ENCODE results near the gene CFAP57.

The CFAP57 gene

DNA sequence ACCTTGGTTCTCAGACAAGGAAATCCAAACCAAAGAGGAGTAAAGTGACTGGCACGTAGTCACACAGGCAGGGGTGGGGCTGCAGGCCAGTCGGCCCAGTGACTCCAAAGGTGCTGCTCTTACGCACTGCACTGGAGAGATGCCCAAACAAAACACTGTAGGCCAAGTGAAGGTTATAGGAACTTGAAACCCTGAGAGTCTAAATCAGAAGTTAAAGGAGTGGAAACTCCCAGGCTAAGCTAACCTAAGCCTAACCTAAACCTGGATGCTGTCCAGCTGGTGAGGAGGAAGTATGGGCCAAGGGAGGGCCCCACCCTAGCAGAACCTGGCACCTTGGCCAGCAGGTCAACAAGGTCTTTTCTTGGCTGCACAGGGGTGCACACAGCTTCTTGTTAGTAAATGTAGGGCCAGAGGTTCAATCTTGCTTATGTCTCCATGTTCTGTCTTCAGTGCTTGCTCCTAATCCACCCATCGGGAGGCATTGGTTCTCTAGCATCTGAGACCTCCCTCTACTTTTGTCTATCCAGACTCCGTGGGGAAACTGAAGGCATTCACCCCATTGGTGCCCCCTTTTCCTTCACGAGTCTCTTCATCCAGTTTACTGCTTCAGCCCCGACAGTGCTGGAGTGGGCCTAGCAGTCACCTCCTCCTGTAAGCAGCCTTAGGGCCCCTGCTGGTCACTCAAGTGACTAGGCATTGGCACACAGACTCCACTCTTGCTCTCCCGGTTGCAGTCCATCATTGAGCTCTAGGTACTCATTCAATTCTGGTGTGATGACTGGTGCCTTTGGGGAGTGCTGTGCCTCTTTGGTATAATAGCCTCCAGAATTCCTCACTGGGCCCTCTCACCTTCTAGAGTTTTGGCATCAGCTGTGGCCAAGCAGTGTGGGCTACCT, 84.8 kb downstream of the CFAP57 start:
- H3K4me3 ChIP-seq (ENCODE audit: low read length) = no peak overlapping the region
- H2AFZ ChIP-seq (ENCODE audit: low read depth, low read length) = no peak overlapping the region
- peaks cover 3% of the 10 kb centered on the region for H3K27me3 ChIP-seq (ENCODE audit: insufficient read depth, low read length)
- H3K9me3 ChIP-seq (ENCODE audit: low read length) = peaks cover 3% of the 10 kb centered on the region
- no peaks in the 10 kb centered on the region for H3K4me1 ChIP-seq (ENCODE audit: insufficient read depth, low read length)
- no peaks in the 10 kb centered on the region for H3K36me3 ChIP-seq (ENCODE audit: insufficient read depth, low read length)

DNA sequence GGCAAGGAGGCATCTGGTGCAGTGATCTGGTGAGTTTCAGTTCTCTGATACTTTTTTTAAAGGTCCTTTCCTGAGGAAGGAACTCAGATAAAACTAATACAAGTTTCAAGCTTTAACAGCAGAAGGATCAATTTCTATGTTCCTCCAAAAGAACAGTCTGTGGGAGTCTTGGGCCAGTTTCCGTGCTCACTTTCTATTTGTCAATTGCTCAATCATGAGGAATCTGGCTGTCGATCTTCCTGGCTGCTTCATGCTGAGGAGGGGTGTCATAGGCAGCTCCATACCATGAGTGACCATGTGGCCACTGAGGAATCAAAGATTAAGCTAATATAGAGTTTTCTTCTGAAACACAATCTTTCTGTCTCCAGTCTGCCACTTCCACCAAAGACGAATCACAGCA, 86.2 kb downstream of the CFAP57 start:
- Histone ChIP-seq H3K4me3 (ENCODE audit: low read length) (no peak overlapping the region), H3K9me3 (ENCODE audit: low read length) (peaks cover 3% of the 10 kb centered on the region), H3K36me3 (ENCODE audit: insufficient read depth, low read length) (no peaks in the 10 kb centered on the region), H3K4me1 (ENCODE audit: insufficient read depth, low read length) (no peaks in the 10 kb centered on the region), H3K27me3 (ENCODE audit: insufficient read depth, low read length) (peaks cover 3% of the 10 kb centered on the region), H2AFZ (ENCODE audit: low read depth, low read length) (no peak overlapping the region)

DNA sequence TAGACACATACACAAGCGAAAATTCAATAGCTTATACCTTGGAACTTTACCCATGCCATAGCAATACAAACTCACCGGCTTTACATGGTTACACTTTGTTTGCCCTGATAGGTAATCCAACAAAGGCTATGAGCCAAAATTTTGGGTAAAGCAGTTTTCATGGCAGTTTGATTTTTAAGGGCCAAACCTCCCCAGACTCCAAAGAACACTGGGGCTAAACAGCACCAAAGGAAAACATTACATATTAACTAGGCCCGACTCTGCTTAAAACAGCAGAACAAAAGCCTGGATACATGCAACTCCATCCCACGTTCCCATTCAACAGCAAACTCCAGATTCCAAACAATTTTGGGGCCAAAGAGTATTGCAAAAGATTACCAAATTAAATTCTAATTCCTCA, 93.3 kb downstream of the CFAP57 start:
- Histone ChIP-seq H3K9me3 (ENCODE audit: low read length) (peaks cover 3% of the 10 kb centered on the region), H2AFZ (ENCODE audit: low read depth, low read length) (no peak overlapping the region), H3K27me3 (ENCODE audit: insufficient read depth, low read length) (peaks cover 13% of the 10 kb centered on the region), H3K4me3 (ENCODE audit: low read length) (no peak overlapping the region), H3K36me3 (ENCODE audit: insufficient read depth, low read length) (no peaks in the 10 kb centered on the region), H3K4me1 (ENCODE audit: insufficient read depth, low read length) (no peaks in the 10 kb centered on the region)

DNA sequence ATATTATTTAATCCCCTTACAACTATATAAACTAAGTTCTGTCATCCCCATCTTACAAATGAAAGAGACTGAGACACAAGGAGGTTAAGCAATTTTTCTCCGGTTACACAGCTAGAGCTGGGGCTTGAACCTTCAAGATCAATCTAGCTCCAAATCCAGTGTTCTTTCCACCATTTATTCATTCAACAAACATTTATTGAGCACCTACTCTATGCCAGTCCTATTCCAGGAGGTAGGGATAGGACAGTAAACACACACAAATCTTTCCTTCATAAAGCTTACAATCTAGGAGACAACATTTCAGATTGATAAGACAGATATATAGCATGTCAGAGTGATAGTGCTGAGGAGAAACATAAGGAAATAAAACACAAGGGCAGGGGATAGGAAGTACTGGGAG, 94.8 kb downstream of the CFAP57 start:
- Histone ChIP-seq H3K36me3 (ENCODE audit: insufficient read depth, low read length) (no peaks in the 10 kb centered on the region), H3K9me3 (ENCODE audit: low read length) (peaks cover 3% of the 10 kb centered on the region), H3K4me3 (ENCODE audit: low read length) (no peak overlapping the region), H2AFZ (ENCODE audit: low read depth, low read length) (no peak overlapping the region), H3K4me1 (ENCODE audit: insufficient read depth, low read length) (no peaks in the 10 kb centered on the region), H3K27me3 (ENCODE audit: insufficient read depth, low read length) (peaks cover 22% of the 10 kb centered on the region)

DNA sequence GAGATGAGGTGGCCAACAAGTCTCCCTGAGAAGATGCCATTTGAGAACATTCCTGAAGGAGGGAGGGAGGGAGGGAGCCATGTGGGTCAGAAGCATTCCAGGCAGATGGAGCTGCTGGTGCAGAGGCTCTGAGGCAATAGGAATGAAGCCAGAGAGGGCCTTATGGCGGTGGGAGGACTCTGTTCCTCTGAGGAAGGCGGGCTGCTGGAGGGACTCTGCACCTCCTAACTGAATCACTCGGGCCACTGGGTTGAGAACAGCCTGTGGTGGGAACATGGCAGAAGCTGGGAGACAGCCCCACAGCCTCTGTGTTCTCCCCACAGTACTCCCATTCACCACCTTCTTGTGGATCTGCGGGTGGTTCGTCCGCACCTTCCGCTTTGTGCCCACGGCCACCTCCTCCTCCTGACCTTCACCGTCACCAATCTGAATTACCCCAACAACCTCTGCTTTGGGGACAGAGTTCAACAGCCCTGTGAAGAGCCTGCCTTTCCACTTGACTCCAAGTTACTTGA, 95.2 kb downstream of the CFAP57 start:
- H3K36me3 ChIP-seq (ENCODE audit: insufficient read depth, low read length) = no peaks in the 10 kb centered on the region
- peaks cover 22% of the 10 kb centered on the region for H3K27me3 ChIP-seq (ENCODE audit: insufficient read depth, low read length)
- H3K4me1 ChIP-seq (ENCODE audit: insufficient read depth, low read length) = no peaks in the 10 kb centered on the region
- H3K4me3 ChIP-seq (ENCODE audit: low read length) = no peak overlapping the region
- H2AFZ ChIP-seq (ENCODE audit: low read depth, low read length) = no peak overlapping the region
- H3K9me3 ChIP-seq (ENCODE audit: low read length) = peaks cover 3% of the 10 kb centered on the region

DNA sequence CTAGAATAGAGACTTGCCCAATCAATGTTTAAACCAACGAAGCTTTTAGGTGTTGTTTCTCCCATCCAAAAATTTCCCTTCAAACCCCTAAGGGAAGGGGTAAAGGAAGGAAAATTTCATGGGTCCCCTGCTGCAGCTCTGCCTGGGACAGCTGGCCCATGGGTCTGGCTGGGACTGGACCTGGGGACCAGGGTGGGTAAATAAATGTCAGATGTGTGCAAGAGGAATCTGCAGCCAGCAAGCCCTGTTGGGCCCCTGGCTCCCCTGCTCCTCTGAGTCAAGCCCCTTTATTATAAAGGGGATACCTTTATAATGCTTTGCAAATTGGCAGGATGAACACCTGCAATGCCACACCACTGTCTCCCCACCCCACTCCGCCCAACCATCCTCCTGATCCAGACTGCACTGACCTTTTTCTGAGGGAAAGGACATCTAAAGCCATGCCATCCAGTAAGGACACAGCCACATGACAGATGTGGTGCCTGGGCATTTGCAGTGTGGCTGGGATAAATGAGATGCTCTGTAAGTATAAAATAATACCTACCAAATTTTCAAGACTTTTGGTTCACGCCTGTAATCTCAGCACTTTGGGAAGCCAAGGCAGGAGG, 95.8 kb downstream of the CFAP57 start:
- H3K4me1 ChIP-seq (ENCODE audit: insufficient read depth, low read length) = no peaks in the 10 kb centered on the region

DNA sequence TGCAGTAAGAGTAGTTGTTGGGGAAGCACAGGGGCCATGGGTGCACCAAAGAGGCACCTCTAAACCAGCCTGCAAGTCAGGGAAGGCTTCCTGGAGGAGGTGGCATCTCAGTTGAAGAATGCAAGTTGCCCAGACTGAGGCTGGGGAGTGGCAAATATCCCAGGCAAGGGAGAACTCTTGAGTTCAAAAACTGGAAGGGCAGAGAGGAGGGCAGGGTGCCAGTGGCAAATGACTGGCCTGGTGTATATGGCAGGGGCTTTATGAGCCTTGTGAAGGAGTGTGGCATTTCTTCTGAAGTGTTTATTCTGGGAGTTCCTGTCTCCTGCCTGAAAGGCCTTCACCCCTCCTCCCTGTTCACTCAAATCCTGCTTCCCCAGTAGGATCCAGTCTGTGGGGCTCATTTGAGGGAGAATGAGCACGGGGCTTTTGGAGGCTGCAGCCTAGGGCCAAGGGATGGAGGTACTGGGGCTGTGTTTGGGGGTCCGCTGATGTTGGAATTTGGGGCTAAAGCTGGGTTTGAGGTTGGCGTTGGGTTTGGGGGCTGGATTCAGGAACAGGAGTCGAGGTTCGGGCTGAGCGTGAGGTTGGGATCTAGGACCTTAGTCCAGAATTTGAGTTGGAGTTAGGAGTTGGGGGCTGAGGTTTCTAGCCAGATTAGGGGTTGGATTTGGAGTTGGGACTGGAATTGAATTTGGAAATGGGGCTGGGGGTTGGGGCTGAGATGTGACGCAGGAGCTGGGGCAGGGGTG, 97.7 kb downstream of the CFAP57 start, which contains the start of gene TMEM125:
Gene TMEM125 (plus strand): TSS at position 357 of the 749 bp plus-strand sequence. CDS start 2,740 bp downstream, outside the sequence.
- no peaks in the 10 kb centered on the region for H3K4me1 ChIP-seq (ENCODE audit: insufficient read depth, low read length)
- no peaks in the 10 kb centered on the region for H3K36me3 ChIP-seq (ENCODE audit: insufficient read depth, low read length)
- no peak within 1 kb of the TSS for H2AFZ ChIP-seq (ENCODE audit: low read depth, low read length)
- peaks cover 22% of the 10 kb centered on the region for H3K27me3 ChIP-seq (ENCODE audit: insufficient read depth, low read length)
- no peak within 1 kb of the TSS for H3K4me3 ChIP-seq (ENCODE audit: low read length)
- H3K9me3 ChIP-seq (ENCODE audit: low read length) = peaks cover 3% of the 10 kb centered on the region

More for the DNA sequence above, 95.8 kb downstream of the CFAP57 start:
- peaks cover 3% of the 10 kb centered on the region for H3K9me3 ChIP-seq (ENCODE audit: low read length)
- no peak overlapping the region for H2AFZ ChIP-seq (ENCODE audit: low read depth, low read length)
- peaks cover 22% of the 10 kb centered on the region for H3K27me3 ChIP-seq (ENCODE audit: insufficient read depth, low read length)
- no peaks in the 10 kb centered on the region for H3K36me3 ChIP-seq (ENCODE audit: insufficient read depth, low read length)
- H3K4me3 ChIP-seq (ENCODE audit: low read length) = no peak overlapping the region

DNA sequence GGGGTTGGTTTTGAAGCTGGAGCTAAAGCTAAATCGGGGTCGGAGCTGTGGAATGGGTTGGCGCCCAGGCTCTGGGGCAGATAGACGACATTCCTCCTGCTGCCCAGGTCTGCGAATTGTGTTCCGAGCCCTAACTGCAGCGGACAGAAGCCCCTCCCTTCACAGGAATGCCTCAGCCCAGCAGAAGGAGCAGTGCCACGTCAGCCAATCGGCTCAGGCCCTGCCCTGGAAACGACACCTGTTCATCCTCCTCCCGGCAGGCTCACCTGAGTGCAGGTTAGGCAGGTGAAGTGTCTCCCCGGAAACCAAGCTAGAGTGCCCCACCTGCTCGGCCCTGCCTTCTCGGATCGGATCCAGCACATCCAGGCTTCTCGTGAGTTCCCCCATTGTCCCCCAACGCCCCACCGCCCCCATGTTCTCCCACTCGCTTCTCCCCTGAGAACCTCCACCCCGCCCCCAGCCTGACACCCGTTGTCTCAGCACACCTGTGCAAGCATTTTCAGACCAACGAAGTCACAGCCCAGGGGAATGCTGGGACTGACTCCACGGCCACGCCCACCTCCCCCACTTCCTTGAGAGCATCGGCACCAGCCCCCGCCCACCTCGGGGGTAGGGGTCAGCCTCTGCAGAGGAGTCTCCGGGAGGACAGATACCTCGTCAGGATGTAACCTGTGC, 98.4 kb downstream of the CFAP57 start:
- Histone ChIP-seq H3K9me3 (ENCODE audit: low read length) (peaks cover 3% of the 10 kb centered on the region), H2AFZ (ENCODE audit: low read depth, low read length) (no peak overlapping the region), H3K4me3 (ENCODE audit: low read length) (no peak overlapping the region), H3K4me1 (ENCODE audit: insufficient read depth, low read length) (no peaks in the 10 kb centered on the region), H3K36me3 (ENCODE audit: insufficient read depth, low read length) (no peaks in the 10 kb centered on the region), H3K27me3 (ENCODE audit: insufficient read depth, low read length) (peaks cover 22% of the 10 kb centered on the region)

DNA sequence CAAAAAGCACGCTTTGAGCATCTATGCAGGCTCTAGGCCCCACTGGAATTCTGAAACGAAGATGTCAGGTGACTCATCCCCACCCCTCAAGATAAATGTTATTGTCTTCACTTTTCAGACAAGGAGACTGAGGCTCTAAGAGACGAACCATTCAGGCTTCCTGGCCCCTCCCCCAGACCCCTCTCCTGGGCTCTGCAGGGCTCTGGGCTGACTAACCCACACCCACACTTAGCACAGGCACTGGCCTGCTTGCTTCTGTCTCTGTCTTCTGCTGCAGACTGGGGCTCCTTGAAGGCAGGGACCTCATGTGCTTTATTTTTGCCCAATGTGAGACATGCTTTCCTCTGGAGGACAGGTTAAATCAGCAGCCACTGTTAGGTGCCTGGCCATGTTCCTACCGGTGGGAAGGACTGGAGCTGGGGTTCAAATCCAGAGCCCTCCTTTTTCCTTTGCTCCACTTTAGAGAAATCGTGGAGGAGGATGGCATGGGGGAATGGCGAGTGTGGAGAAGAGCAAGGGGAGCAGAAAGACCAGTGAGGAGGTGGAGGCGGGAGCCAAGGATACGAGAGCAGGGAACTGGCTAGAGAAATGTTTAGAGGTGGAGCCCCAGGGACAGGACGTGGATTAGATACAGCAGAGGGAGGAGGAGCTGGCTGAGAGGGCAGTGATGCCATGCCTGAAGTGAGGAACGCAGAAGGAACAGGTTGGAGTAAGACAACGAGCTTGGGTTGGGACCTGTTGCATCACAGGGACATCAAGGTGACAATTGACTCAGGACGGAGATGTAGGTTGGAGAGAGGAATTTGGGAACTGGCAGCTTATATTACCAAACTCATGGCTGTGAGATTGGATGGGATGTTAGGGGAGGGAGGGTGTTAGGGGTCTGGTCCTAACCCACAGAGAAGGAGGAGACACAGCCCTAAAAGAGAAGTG, 99.3 kb downstream of the CFAP57 start:
- no peak overlapping the region for H2AFZ ChIP-seq (ENCODE audit: low read depth, low read length)
- no peak overlapping the region for H3K4me3 ChIP-seq (ENCODE audit: low read length)
- H3K27me3 ChIP-seq (ENCODE audit: insufficient read depth, low read length) = peaks cover 22% of the 10 kb centered on the region
- no peaks in the 10 kb centered on the region for H3K4me1 ChIP-seq (ENCODE audit: insufficient read depth, low read length)
- no peaks in the 10 kb centered on the region for H3K36me3 ChIP-seq (ENCODE audit: insufficient read depth, low read length)
- no peaks in the 10 kb centered on the region for H3K9me3 ChIP-seq (ENCODE audit: low read length)

DNA sequence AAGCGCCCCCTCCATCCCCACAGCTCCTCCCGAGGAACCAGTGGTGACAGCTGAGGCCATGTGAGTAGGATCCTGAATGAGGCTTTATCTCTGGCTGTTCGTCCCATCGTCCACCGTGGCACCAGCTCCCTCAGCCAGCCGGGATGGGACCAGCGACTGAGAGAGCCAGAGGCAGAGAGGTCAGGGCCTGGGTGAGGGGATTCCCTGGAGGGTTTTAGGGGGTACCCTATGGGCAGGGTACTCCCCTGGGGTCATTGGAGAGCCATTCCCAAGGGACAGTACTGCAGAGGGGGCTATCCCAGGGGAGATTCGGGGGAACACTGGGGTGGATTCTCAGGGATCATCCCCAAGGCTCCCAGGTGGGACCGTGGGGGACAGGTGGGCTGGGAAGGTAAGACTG, 100.0 kb downstream of the CFAP57 start:
- Histone ChIP-seq H3K9me3 (ENCODE audit: low read length) (no peaks in the 10 kb centered on the region), H3K4me1 (ENCODE audit: insufficient read depth, low read length) (no peaks in the 10 kb centered on the region), H3K36me3 (ENCODE audit: insufficient read depth, low read length) (no peaks in the 10 kb centered on the region), H2AFZ (ENCODE audit: low read depth, low read length) (no peak overlapping the region), H3K4me3 (ENCODE audit: low read length) (no peak overlapping the region), H3K27me3 (ENCODE audit: insufficient read depth, low read length) (peaks cover 22% of the 10 kb centered on the region)

DNA sequence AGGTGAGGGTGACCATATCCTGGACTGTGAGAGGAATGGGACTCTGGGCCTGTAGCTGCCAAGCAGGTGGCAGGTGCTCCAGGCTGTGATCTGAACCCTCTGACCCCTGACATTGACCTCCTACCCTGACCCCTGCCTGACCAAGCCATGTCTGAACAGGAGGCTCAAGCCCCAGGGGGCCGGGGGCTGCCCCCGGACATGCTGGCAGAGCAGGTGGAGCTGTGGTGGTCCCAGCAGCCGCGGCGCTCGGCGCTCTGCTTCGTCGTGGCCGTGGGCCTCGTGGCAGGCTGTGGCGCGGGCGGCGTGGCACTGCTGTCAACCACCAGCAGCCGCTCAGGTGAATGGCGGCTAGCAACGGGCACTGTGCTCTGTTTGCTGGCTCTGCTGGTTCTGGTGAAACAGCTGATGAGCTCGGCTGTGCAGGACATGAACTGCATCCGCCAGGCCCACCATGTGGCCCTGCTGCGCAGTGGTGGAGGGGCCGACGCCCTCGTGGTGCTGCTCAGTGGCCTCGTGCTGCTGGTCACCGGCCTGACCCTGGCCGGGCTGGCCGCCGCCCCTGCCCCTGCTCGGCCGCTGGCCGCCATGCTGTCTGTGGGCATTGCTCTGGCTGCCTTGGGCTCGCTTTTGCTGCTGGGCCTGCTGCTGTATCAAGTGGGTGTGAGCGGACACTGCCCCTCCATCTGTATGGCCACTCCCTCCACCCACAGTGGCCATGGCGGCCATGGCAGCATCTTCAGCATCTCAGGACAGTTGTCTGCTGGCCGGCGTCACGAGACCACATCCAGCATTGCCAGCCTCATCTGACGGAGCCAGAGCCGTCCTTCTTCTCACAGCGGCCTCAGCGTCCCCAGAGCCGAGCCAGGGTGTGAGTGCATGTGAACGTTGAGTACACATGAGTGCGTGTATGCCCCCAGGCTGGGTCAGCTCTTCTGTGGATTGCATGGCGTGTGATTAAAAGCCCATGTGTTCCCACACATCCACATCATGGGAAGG, 100.7 kb downstream of the CFAP57 start:
- no peak overlapping the region for H2AFZ ChIP-seq (ENCODE audit: low read depth, low read length)
- no peaks in the 10 kb centered on the region for H3K36me3 ChIP-seq (ENCODE audit: insufficient read depth, low read length)
- H3K9me3 ChIP-seq (ENCODE audit: low read length) = no peaks in the 10 kb centered on the region
- H3K27me3 ChIP-seq (ENCODE audit: insufficient read depth, low read length) = peaks cover 18% of the 10 kb centered on the region
- H3K4me1 ChIP-seq (ENCODE audit: insufficient read depth, low read length) = no peaks in the 10 kb centered on the region
- H3K4me3 ChIP-seq (ENCODE audit: low read length) = no peak overlapping the region

Data from neuron (in vitro differentiated cells).